Mesothelial cell of epicardium (in vitro differentiated cells): Measurements from ENCODE around the gene DNAJC17. TPM values are rescaled to one million over a fixed set of nuclear protein-coding genes. Genes with fewer than 3 reads are reported as not detected.

Experiments
- DNase-seq, 2 experiments: peaks; one replicate each; pipeline ENCODE4 v3.0.0; 2021; ENCODE audit warnings: low spot score in 2 of 2; ENCODE audit not compliant: unreplicated experiment in 2 of 2
- H3K27ac Mint-ChIP-seq: 2 replicates; pipeline ENCODE4 v1.8.0; 2021; ENCODE audit warnings: mixed read lengths
- H3K27me3 Mint-ChIP-seq: 2 replicates; pipeline ENCODE4 v1.8.0; 2021; ENCODE audit warnings: low read depth, mixed read lengths
- H3K36me3 Mint-ChIP-seq: 2 replicates; pipeline ENCODE4 v1.8.0; 2021; ENCODE audit warnings: mixed read lengths
- H3K4me1 Mint-ChIP-seq: 2 replicates; pipeline ENCODE4 v1.8.0; 2021; ENCODE audit warnings: mixed read lengths
- H3K4me3 Mint-ChIP-seq: 2 replicates; pipeline ENCODE4 v1.8.0; 2021; ENCODE audit warnings: mild to moderate bottlenecking, moderate library complexity, mixed read lengths
- H3K9me3 Mint-ChIP-seq: 2 replicates; pipeline ENCODE4 v1.8.0; 2021; ENCODE audit warnings: mixed read lengths
- CTCF ChIP-seq: fragments of 200-600 bp; sonication (generic); IDR thresholded peaks from one replicate; pipeline ENCODE4 v1.5.0; 2021; ENCODE audit warnings: antibody characterized with exemption; ENCODE audit not compliant: unreplicated experiment
- total RNA-seq: library from RNA; stranded (reverse); gene quantifications from 3 replicates; pipeline ENCODE4 v1.2.1, GENCODE V29; 2021

The DNAJC17 gene
- total RNA-seq, 1 donor from 2014 or later = 41.2 TPM

- H3K4me1 Mint-ChIP-seq = peaks cover 16% of the 10 kb centered on the region
- TF ChIP-seq CTCF = no peak
- no peak for DNase-seq
- no peak overlapping the region for H3K27ac Mint-ChIP-seq
- H3K4me3 Mint-ChIP-seq = no peak overlapping the region
- H3K36me3 Mint-ChIP-seq = peaks cover 19% of the 10 kb centered on the region
- H3K9me3 Mint-ChIP-seq = no peaks in the 10 kb centered on the region
- no peaks in the 10 kb centered on the region for H3K27me3 Mint-ChIP-seq
These were observed 35.3 kb downstream of the DNAJC17 start for GRCh38 chr15:40772014-40772413.

- H3K9me3 Mint-ChIP-seq = no peaks in the 10 kb centered on the region
- TF ChIP-seq CTCF = no peak
- DNase-seq = no peak
- peaks cover 18% of the 10 kb centered on the region for H3K4me1 Mint-ChIP-seq
- no peaks in the 10 kb centered on the region for H3K27me3 Mint-ChIP-seq
- peaks cover 13% of the 10 kb centered on the region for H3K36me3 Mint-ChIP-seq
- no peak overlapping the region for H3K27ac Mint-ChIP-seq
- H3K4me3 Mint-ChIP-seq = no peak overlapping the region
These were observed 36.0 kb downstream of the DNAJC17 start for GRCh38 chr15:40771242-40771641.

- H3K27ac Mint-ChIP-seq = peak overlapping the region; percentile 92
- DNase-seq = no peak
- H3K27me3 Mint-ChIP-seq = no peaks in the 10 kb centered on the region
- no peak overlapping the region for H3K4me3 Mint-ChIP-seq
- peaks cover 13% of the 10 kb centered on the region for H3K36me3 Mint-ChIP-seq
- peaks cover 28% of the 10 kb centered on the region for H3K4me1 Mint-ChIP-seq
- no peaks in the 10 kb centered on the region for H3K9me3 Mint-ChIP-seq
- no peak for TF ChIP-seq CTCF
These were observed 37.0 kb downstream of the DNAJC17 start for GRCh38 chr15:40770147-40770721.

GRCh38 chr15:40769274-40770146 lies 37.8 kb downstream of the DNAJC17 start, which contains the start of gene C15orf62:
Gene C15orf62, plus strand, starts transcription at chr15:40769980. Its CDS starts 516 bp downstream, at chr15:40770496.
- H3K27me3 Mint-ChIP-seq = no peaks in the 10 kb centered on the region
- peaks cover 8% of the 10 kb centered on the region for H3K36me3 Mint-ChIP-seq
- H3K4me1 Mint-ChIP-seq = peaks cover 34% of the 10 kb centered on the region
- peak in 1 of 2 experiments; percentile 51 for DNase-seq
- peak within 1 kb of the TSS; percentile 92 for H3K27ac Mint-ChIP-seq
- no peak for TF ChIP-seq CTCF
- no peaks in the 10 kb centered on the region for H3K9me3 Mint-ChIP-seq
- H3K4me3 Mint-ChIP-seq = no peak within 1 kb of the TSS

- Mint-ChIP-seq H3K4me1 (peaks cover 37% of the 10 kb centered on the region), H3K9me3 (no peaks in the 10 kb centered on the region)
These were observed 38.6 kb downstream of the DNAJC17 start for GRCh38 chr15:40768521-40769273.

More at GRCh38 chr15:40768521-40769273, 38.6 kb downstream of the DNAJC17 start:
- Mint-ChIP-seq H3K36me3 (peaks cover 4% of the 10 kb centered on the region), H3K4me3 (no peak overlapping the region), H3K27me3 (no peaks in the 10 kb centered on the region), H3K27ac (peak overlapping the region; percentile 92)
- DNase-seq = no peak
- TF ChIP-seq CTCF = no peak
